GM21381 (cell line): Measurements from ENCODE around the gene IL1R1.

ENCODE experiments used
- ATAC-seq: cut with Tn5 transposase; IDR thresholded peaks from one replicate; pipeline ENCODE4 v1.9.1; 2021; ENCODE audit warnings: mild to moderate bottlenecking, moderate library complexity; ENCODE audit not compliant: unreplicated experiment

The IL1R1 gene

GRCh38 chr2:102166189-102166845, 23.8 kb downstream of the IL1R1 start:
- ATAC-seq = no peak

GRCh38 chr2:102168026-102168771, 25.7 kb downstream of the IL1R1 start:
- no peak for ATAC-seq

GRCh38 chr2:102171946-102172345, 29.4 kb downstream of the IL1R1 start:
- ATAC-seq = no peak

- no peak for ATAC-seq
These were observed 30.2 kb downstream of the IL1R1 start for GRCh38 chr2:102172745-102173144.

- ATAC-seq = no peak
These were observed 33.6 kb downstream of the IL1R1 start for GRCh38 chr2:102176172-102176571.

GRCh38 chr2:102177814-102178478, 35.4 kb downstream of the IL1R1 start:
- no peak for ATAC-seq

GRCh38 chr2:102179061-102179460, 36.5 kb downstream of the IL1R1 start:
- no peak for ATAC-seq

- ATAC-seq = no peak
These were observed 37.5 kb downstream of the IL1R1 start for GRCh38 chr2:102179788-102180686.

- ATAC-seq = no peak
These were observed 38.1 kb downstream of the IL1R1 start for GRCh38 chr2:102180687-102180999.

GRCh38 chr2:102181376-102181775, 38.8 kb downstream of the IL1R1 start:
- ATAC-seq = no peak

- no peak for ATAC-seq
These were observed 39.5 kb downstream of the IL1R1 start for GRCh38 chr2:102181919-102182635.

- no peak for ATAC-seq
These were observed 41.5 kb downstream of the IL1R1 start for GRCh38 chr2:102184018-102184417.

- no peak for ATAC-seq
These were observed 42.0 kb downstream of the IL1R1 start for GRCh38 chr2:102184568-102184967.

- ATAC-seq = no peak
These were observed 42.8 kb downstream of the IL1R1 start for GRCh38 chr2:102185347-102185746.

GRCh38 chr2:102186791-102187495, 44.4 kb downstream of the IL1R1 start, which contains the start of gene IL1RL2:
Gene IL1RL2 (plus strand): TSS chr2:102187023. CDS start chr2:102187868, 845 bp downstream.
- ATAC-seq = no peak

- no peak for ATAC-seq
These were observed 45.1 kb downstream of the IL1R1 start for GRCh38 chr2:102187496-102188150.

- ATAC-seq = no peak
These were observed 48.0 kb downstream of the IL1R1 start for GRCh38 chr2:102190430-102191107.

GRCh38 chr2:102191501-102191900, 49.0 kb downstream of the IL1R1 start:
- no peak for ATAC-seq

GRCh38 chr2:102193074-102193473, 50.5 kb downstream of the IL1R1 start:
- ATAC-seq = no peak
